Activated T-cell treated with anti-CD3 and anti-CD28 coated beads, Interleukin-2, amount 50 U/mL, for 72 hours (primary cell): ENCODE results near the gene PRDM2. TPM values are rescaled to one million over a fixed set of nuclear protein-coding genes. Genes with fewer than 3 reads are reported as not detected.

Experiments
- ATAC-seq, 2 donors: fragments of 150-1000 bp; cut with Tn5 transposase; replicated peaks in 1 of 2; 2 replicates each; pipeline ENCODE4 v1.10.0; 2021; ENCODE audit warnings: moderate library complexity in 2 of 2, mild to moderate bottlenecking in 1 of 2
- DNase-seq, 2 donors: peaks; one replicate each; pipeline ENCODE4 v3.0.0; 2021 to 2022; ENCODE audit warnings: mixed read lengths in 1 of 2
- H3K27ac Mint-ChIP-seq: one replicate; pipeline ENCODE4 v1.8.0; 2022; ENCODE audit warnings: mild to moderate bottlenecking, moderate library complexity, mixed read lengths
- H3K27me3 Mint-ChIP-seq: one replicate; pipeline ENCODE4 v1.8.0; 2022; ENCODE audit warnings: low read depth, mixed read lengths
- H3K36me3 Mint-ChIP-seq, 2 donors: one replicate each; pipeline ENCODE4 v1.8.0; 2022; ENCODE audit warnings: mixed read lengths in 2 of 2, mild to moderate bottlenecking in 1 of 2; ENCODE audit not compliant: insufficient read depth in 2 of 2
- H3K4me1 Mint-ChIP-seq: one replicate; pipeline ENCODE4 v1.8.0; 2022; ENCODE audit warnings: low read depth, mixed read lengths
- H3K4me3 Mint-ChIP-seq, 2 donors: one replicate each; pipeline ENCODE4 v1.8.0; 2022; ENCODE audit warnings: mild to moderate bottlenecking in 2 of 2, mixed read lengths in 2 of 2, moderate library complexity in 2 of 2
- H3K9me3 Mint-ChIP-seq, 2 donors: one replicate each; pipeline ENCODE4 v1.8.0; 2022; ENCODE audit warnings: mixed read lengths in 2 of 2
- total RNA-seq, 2 donors: library from RNA; stranded (reverse); gene quantifications; one replicate each; pipeline ENCODE4 v1.2.3, GENCODE V29; 2022

PRDM2 gene
- total RNA-seq, 2 donors from 2014 or later, result 61.9 to 65.8 TPM

GRCh38 chr1:13763991-13764390 is 64.0 kb downstream of the PRDM2 start:
- H3K36me3 Mint-ChIP-seq, result peaks cover 0 to 2% of the 10 kb centered on the region in 2 donors
- H3K4me1 Mint-ChIP-seq, result peaks cover 78% of the 10 kb centered on the region
- H3K9me3 Mint-ChIP-seq, result no peaks in the 10 kb centered on the region
- no peak for ATAC-seq
- DNase-seq, result no peak
- no peaks in the 10 kb centered on the region for H3K27me3 Mint-ChIP-seq
- H3K4me3 Mint-ChIP-seq, result no peak overlapping the region
- H3K27ac Mint-ChIP-seq, result peak overlapping the region; percentile 86

- Mint-ChIP-seq H3K36me3 (peaks cover 0 to 6% of the 10 kb centered on the region in 2 donors), H3K9me3 (no peaks in the 10 kb centered on the region), H3K27ac (peak overlapping the region; percentile 58), H3K4me3 (no peak overlapping the region), H3K4me1 (peaks cover 75% of the 10 kb centered on the region), H3K27me3 (no peaks in the 10 kb centered on the region)
- no peak for ATAC-seq
- no peak for DNase-seq
Observed at GRCh38 chr1:13764588-13765332, 64.8 kb downstream of the PRDM2 start.

- Mint-ChIP-seq H3K27me3 (no peaks in the 10 kb centered on the region), H3K4me3 (no peak overlapping the region), H3K4me1 (peaks cover 69% of the 10 kb centered on the region), H3K9me3 (no peaks in the 10 kb centered on the region), H3K36me3 (peaks cover 0 to 8% of the 10 kb centered on the region in 2 donors), H3K27ac (peak overlapping the region; percentile 72)
- peak; percentile 82 to 88 for ATAC-seq
- DNase-seq, result no peak
Observed at GRCh38 chr1:13766592-13767564, 66.9 kb downstream of the PRDM2 start.

GRCh38 chr1:13769212-13769611 is 69.2 kb downstream of the PRDM2 start:
- no peaks in the 10 kb centered on the region for H3K9me3 Mint-ChIP-seq
- ATAC-seq (no peak), DNase-seq (no peak)
- H3K27ac Mint-ChIP-seq, result no peak overlapping the region
- peaks cover 47% of the 10 kb centered on the region for H3K4me1 Mint-ChIP-seq
- peaks cover 2 to 9% of the 10 kb centered on the region in 2 donors for H3K36me3 Mint-ChIP-seq
- H3K4me3 Mint-ChIP-seq, result no peak overlapping the region
- H3K27me3 Mint-ChIP-seq, result no peaks in the 10 kb centered on the region

- peaks cover 2 to 9% of the 10 kb centered on the region in 2 donors for H3K36me3 Mint-ChIP-seq
- H3K4me3 Mint-ChIP-seq, result no peak overlapping the region
- ATAC-seq, result no peak
- no peaks in the 10 kb centered on the region for H3K27me3 Mint-ChIP-seq
- peak overlapping the region; percentile 10 for H3K27ac Mint-ChIP-seq
- DNase-seq, result no peak
- no peaks in the 10 kb centered on the region for H3K9me3 Mint-ChIP-seq
- peaks cover 41% of the 10 kb centered on the region for H3K4me1 Mint-ChIP-seq
Observed at GRCh38 chr1:13769830-13770229, 69.8 kb downstream of the PRDM2 start.

GRCh38 chr1:13770743-13771142 is 70.8 kb downstream of the PRDM2 start:
- H3K36me3 Mint-ChIP-seq, result peaks cover 2 to 9% of the 10 kb centered on the region in 2 donors
- H3K27me3 Mint-ChIP-seq, result no peaks in the 10 kb centered on the region
- no peaks in the 10 kb centered on the region for H3K9me3 Mint-ChIP-seq
- H3K4me1 Mint-ChIP-seq, result peaks cover 32% of the 10 kb centered on the region
- no peak overlapping the region for H3K4me3 Mint-ChIP-seq
- DNase-seq (no peak), ATAC-seq (no peak)
- H3K27ac Mint-ChIP-seq, result peak overlapping the region; percentile 50

- Mint-ChIP-seq H3K4me1 (peaks cover 22% of the 10 kb centered on the region), H3K36me3 (peaks cover 2 to 9% of the 10 kb centered on the region in 2 donors)
Observed at GRCh38 chr1:13771745-13772144, 71.8 kb downstream of the PRDM2 start.

GRCh38 chr1:13772271-13772670 is 72.3 kb downstream of the PRDM2 start:
- no peak overlapping the region for H3K4me3 Mint-ChIP-seq
- no peaks in the 10 kb centered on the region for H3K9me3 Mint-ChIP-seq
- H3K27ac Mint-ChIP-seq, result no peak overlapping the region
- DNase-seq (no peak), ATAC-seq (no peak)
- H3K36me3 Mint-ChIP-seq, result peaks cover 2 to 9% of the 10 kb centered on the region in 2 donors
- H3K27me3 Mint-ChIP-seq, result no peaks in the 10 kb centered on the region
- H3K4me1 Mint-ChIP-seq, result peaks cover 19% of the 10 kb centered on the region

More at GRCh38 chr1:13771745-13772144, 71.8 kb downstream of the PRDM2 start:
- Mint-ChIP-seq H3K27me3 (no peaks in the 10 kb centered on the region), H3K27ac (peak overlapping the region; percentile 54), H3K9me3 (no peaks in the 10 kb centered on the region), H3K4me3 (no peak overlapping the region)
- DNase-seq, result no peak
- ATAC-seq, result no peak

GRCh38 chr1:13774121-13774520 is 74.1 kb downstream of the PRDM2 start:
- H3K36me3 Mint-ChIP-seq, result peaks cover 5 to 17% of the 10 kb centered on the region in 2 donors
- H3K27ac Mint-ChIP-seq, result no peak overlapping the region
- no peaks in the 10 kb centered on the region for H3K27me3 Mint-ChIP-seq
- ATAC-seq (no peak), DNase-seq (no peak)
- no peak overlapping the region for H3K4me3 Mint-ChIP-seq
- H3K4me1 Mint-ChIP-seq, result peaks cover 19% of the 10 kb centered on the region
- no peaks in the 10 kb centered on the region for H3K9me3 Mint-ChIP-seq

- DNase-seq (no peak), ATAC-seq (no peak)
- Mint-ChIP-seq H3K36me3 (peaks cover 5 to 14% of the 10 kb centered on the region in 2 donors), H3K27ac (no peak overlapping the region), H3K27me3 (no peaks in the 10 kb centered on the region), H3K4me1 (peaks cover 21% of the 10 kb centered on the region), H3K4me3 (no peak overlapping the region), H3K9me3 (no peaks in the 10 kb centered on the region)
Observed at GRCh38 chr1:13775459-13775858, 75.5 kb downstream of the PRDM2 start.

GRCh38 chr1:13775916-13776315 is 75.9 kb downstream of the PRDM2 start:
- Mint-ChIP-seq H3K36me3 (peaks cover 5 to 18% of the 10 kb centered on the region in 2 donors), H3K4me3 (no peak overlapping the region)

GRCh38 chr1:13778431-13778830 is 78.4 kb downstream of the PRDM2 start:
- Mint-ChIP-seq H3K4me3 (no peak overlapping the region), H3K27ac (peak overlapping the region; percentile 14), H3K36me3 (peaks cover 3 to 19% of the 10 kb centered on the region in 2 donors), H3K27me3 (no peaks in the 10 kb centered on the region), H3K9me3 (no peaks in the 10 kb centered on the region), H3K4me1 (peaks cover 40% of the 10 kb centered on the region)
- no peak for ATAC-seq
- no peak for DNase-seq

More at GRCh38 chr1:13775916-13776315, 75.9 kb downstream of the PRDM2 start:
- H3K4me1 Mint-ChIP-seq, result peaks cover 26% of the 10 kb centered on the region
- no peaks in the 10 kb centered on the region for H3K27me3 Mint-ChIP-seq
- no peaks in the 10 kb centered on the region for H3K9me3 Mint-ChIP-seq
- ATAC-seq (no peak), DNase-seq (no peak)
- no peak overlapping the region for H3K27ac Mint-ChIP-seq

GRCh38 chr1:13779930-13780329 is 79.9 kb downstream of the PRDM2 start:
- Mint-ChIP-seq H3K36me3 (peaks cover 3 to 28% of the 10 kb centered on the region in 2 donors), H3K4me1 (peaks cover 52% of the 10 kb centered on the region), H3K4me3 (no peak overlapping the region), H3K27ac (peak overlapping the region; percentile 9), H3K27me3 (no peaks in the 10 kb centered on the region), H3K9me3 (no peaks in the 10 kb centered on the region)
- DNase-seq (no peak), ATAC-seq (no peak)
